NCI-H2227 (cell line): ENCODE measurements around the gene ADGRL3.
A peak's percentile ranks its signal among the peaks of the same experiment; 100 is the strongest.

Experiments used
- DNase-seq: peaks from one replicate; lab custom pipeline; 2025; ENCODE audit not compliant: unreplicated experiment; lab: John Stamatoyannopoulos, UW

The ADGRL3 gene

GRCh38 chr4:61531188-61531587 lies 331.1 kb downstream of the ADGRL3 start:
- no peak for DNase-seq

GRCh38 chr4:61532336-61533000 lies 332.3 kb downstream of the ADGRL3 start:
- DNase-seq: peak; percentile 1

- no peak for DNase-seq
These were observed 333.0 kb downstream of the ADGRL3 start for GRCh38 chr4:61533140-61533539.

GRCh38 chr4:61540944-61541343 lies 340.8 kb downstream of the ADGRL3 start:
- DNase-seq: no peak

- no peak for DNase-seq
These were observed 341.3 kb downstream of the ADGRL3 start for GRCh38 chr4:61541459-61541858.

GRCh38 chr4:61543976-61544375 lies 343.9 kb downstream of the ADGRL3 start:
- no peak for DNase-seq

GRCh38 chr4:61545902-61546480 lies 345.9 kb downstream of the ADGRL3 start:
- DNase-seq: no peak

GRCh38 chr4:61549336-61549735 lies 349.2 kb downstream of the ADGRL3 start:
- DNase-seq: no peak

- DNase-seq: no peak
These were observed 353.5 kb downstream of the ADGRL3 start for GRCh38 chr4:61553557-61554125.

- no peak for DNase-seq
These were observed 355.7 kb downstream of the ADGRL3 start for GRCh38 chr4:61555789-61556188.

- no peak for DNase-seq
These were observed 356.2 kb downstream of the ADGRL3 start for GRCh38 chr4:61556277-61556676.

- DNase-seq: no peak
These were observed 359.3 kb downstream of the ADGRL3 start for GRCh38 chr4:61559396-61559795.

GRCh38 chr4:61561028-61561427 lies 360.9 kb downstream of the ADGRL3 start:
- no peak for DNase-seq

GRCh38 chr4:61571761-61572559 lies 371.8 kb downstream of the ADGRL3 start:
- DNase-seq: no peak

GRCh38 chr4:61575796-61576195 lies 375.7 kb downstream of the ADGRL3 start:
- no peak for DNase-seq

- DNase-seq: no peak
These were observed 379.7 kb downstream of the ADGRL3 start for GRCh38 chr4:61579786-61580185.

GRCh38 chr4:61580721-61581377 lies 380.7 kb downstream of the ADGRL3 start:
- no peak for DNase-seq

- DNase-seq: no peak
These were observed 383.6 kb downstream of the ADGRL3 start for GRCh38 chr4:61583696-61584095.

GRCh38 chr4:61588621-61589402 lies 388.7 kb downstream of the ADGRL3 start:
- DNase-seq: no peak

- DNase-seq: no peak
These were observed 390.8 kb downstream of the ADGRL3 start for GRCh38 chr4:61590881-61591280.
